Measurements from ENCODE around the gene IP6K2.
A peak's percentile ranks its signal among the peaks of the same experiment; 100 is the strongest.
"Not testable (repeated sequence)": the region's sequence is repeated elsewhere in the genome, so short reads cannot be mapped to it uniquely, and the experiment has no call there.

Gene IP6K2

DNA sequence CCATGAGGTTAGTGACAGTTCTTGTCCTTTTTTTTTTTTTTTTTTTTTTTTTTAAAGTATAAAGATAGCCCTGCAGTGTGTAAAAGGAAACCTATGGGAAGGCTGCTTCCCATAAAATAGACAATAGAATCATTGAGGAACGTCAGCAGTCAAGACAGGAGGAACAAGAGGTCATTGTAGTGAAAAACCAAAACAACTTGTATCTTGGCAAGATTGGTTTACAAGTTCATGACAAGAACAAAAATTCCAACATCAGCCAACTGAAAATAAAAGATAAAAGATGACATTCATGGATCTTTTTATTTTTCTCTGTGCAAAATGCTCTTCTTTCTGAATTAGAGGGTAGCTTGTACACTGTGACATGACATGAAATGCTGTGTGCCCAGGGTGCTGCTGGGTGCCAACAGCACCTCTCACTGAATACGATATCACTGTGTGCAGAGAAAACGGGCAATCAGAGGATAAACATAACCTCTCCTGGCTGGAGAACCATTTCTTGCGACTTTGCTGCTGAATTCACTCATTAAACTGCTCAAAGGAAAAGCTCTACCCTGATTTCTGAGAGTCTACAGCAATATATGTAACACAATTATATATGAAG lies 30.1 kb upstream of the IP6K2 start:
- Histone ChIP-seq H2AFZ (no peak overlapping the region), H3K4me2 (ENCODE audit: low read length) (no peak overlapping the region), H3K27ac (peak overlapping the region; percentile 62), H3K27me3 (ENCODE audit: control insufficient read depth, insufficient read depth, low read length) (no peaks in the 10 kb centered on the region), H3K9ac (no peak overlapping the region), H3K4me1 (peaks cover 11% of the 10 kb centered on the region), H3K4me3 (ENCODE audit: low read depth, low read length) (no peak overlapping the region), H3K36me3 (ENCODE audit: control insufficient read depth, insufficient read depth, low read length) (no peaks in the 10 kb centered on the region), H3K9me3 (ENCODE audit: control insufficient read depth, low read length) (no peaks in the 10 kb centered on the region), H3K79me2 (no peaks in the 10 kb centered on the region)
- no peak for TF ChIP-seq CTCF (IDR thresholded peaks at IDR 0.05)

DNA sequence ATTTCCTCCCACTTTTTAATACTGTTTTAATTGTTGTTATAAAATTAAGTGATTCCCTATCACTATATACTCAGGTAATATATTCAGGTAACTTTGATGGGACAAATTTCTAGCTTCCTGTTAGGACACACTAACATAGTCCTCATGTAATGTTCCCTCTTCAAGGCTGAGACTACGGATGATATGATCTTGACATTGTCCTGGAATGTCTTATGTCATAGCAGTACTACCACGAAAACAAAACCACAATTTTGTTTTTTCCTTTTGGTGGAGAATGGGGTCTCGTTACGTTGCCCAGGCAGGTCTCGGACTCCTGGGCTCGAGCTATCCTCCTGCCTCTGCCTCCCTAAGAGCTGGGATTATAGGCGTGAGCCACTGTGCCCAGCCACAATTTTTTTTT lies 26.8 kb upstream of the IP6K2 start:
- H3K4me2 ChIP-seq (ENCODE audit: low read length), result no peak overlapping the region
- peaks cover 21% of the 10 kb centered on the region for H3K4me1 ChIP-seq
- H3K36me3 ChIP-seq (ENCODE audit: control insufficient read depth, insufficient read depth, low read length), result no peaks in the 10 kb centered on the region
- TF ChIP-seq CTCF (IDR thresholded peaks at IDR 0.05), result no peak
- no peak overlapping the region for H3K9ac ChIP-seq
- no peak overlapping the region for H3K4me3 ChIP-seq (ENCODE audit: low read depth, low read length)
- H3K9me3 ChIP-seq (ENCODE audit: control insufficient read depth, low read length), result no peaks in the 10 kb centered on the region
- H3K27me3 ChIP-seq (ENCODE audit: control insufficient read depth, insufficient read depth, low read length), result no peaks in the 10 kb centered on the region
- no peaks in the 10 kb centered on the region for H3K79me2 ChIP-seq
- H2AFZ ChIP-seq, result no peak overlapping the region
- H3K27ac ChIP-seq, result no peak overlapping the region

GRCh38 chr3:48741226-48741625 lies 24.2 kb upstream of the IP6K2 start:
- H3K27me3 ChIP-seq (ENCODE audit: control insufficient read depth, insufficient read depth, low read length); H3K27ac ChIP-seq; H2AFZ ChIP-seq; H3K9ac ChIP-seq; H3K9me3 ChIP-seq (ENCODE audit: control insufficient read depth, low read length); H3K4me3 ChIP-seq (ENCODE audit: low read depth, low read length); H3K4me2 ChIP-seq (ENCODE audit: low read length); H3K79me2 ChIP-seq; H3K36me3 ChIP-seq (ENCODE audit: control insufficient read depth, insufficient read depth, low read length): not testable (repeated sequence)
- peaks cover 10% of the 10 kb centered on the region for H3K4me1 ChIP-seq

DNA sequence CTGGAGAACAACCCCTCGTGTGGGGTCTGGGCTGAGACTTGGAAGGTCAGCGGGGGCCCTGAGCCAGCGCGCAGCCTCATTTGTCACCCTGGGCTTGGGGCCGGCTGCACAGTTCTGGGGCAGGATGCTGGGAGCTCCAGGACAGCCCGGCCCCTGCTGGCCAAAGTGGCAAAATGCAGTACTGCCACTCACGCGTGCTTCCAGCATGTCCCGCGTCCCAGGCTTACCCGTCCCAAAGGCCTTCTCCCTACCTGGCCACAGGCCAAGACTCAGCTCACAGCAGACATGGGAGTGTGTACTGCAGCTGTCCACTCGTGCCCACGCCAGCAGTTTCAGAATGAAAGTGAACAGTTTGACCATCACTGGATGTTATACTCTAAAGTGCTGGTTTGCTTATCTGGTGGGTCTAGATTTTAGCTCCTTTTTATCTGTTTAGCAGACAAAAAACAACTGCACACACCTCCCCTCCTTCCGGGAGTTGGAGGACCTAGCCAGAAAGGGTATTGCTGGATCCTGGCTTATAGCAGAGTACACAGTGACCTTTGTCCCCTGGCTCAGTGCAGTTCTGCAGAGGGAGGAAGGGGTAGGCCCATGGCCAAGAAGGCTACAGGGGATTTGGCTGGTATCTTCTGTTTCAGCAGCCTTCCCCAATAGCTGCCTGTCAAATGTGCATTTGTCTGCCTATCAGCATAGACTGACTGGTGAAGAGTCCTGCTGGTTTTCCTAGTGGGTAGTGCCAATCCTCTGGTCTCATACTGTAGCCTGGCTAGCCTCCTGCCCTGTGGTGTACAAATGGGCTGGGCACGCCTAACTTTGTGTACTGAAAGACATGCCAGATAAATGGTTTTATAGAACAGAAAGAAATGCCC lies 23.2 kb upstream of the IP6K2 start:
- peak; percentile 92 for TF ChIP-seq CTCF (IDR thresholded peaks at IDR 0.05)
- H3K4me2 ChIP-seq (ENCODE audit: low read length), result peak overlapping the region; percentile 4
- no peaks in the 10 kb centered on the region for H3K36me3 ChIP-seq (ENCODE audit: control insufficient read depth, insufficient read depth, low read length)
- peaks cover 10% of the 10 kb centered on the region for H3K4me1 ChIP-seq
- no peak overlapping the region for H3K9ac ChIP-seq
- H3K4me3 ChIP-seq (ENCODE audit: low read depth, low read length), result peak overlapping the region; percentile 13
- H3K79me2 ChIP-seq, result peaks cover 2% of the 10 kb centered on the region
- peak overlapping the region; percentile 70 for H3K27ac ChIP-seq
- peak overlapping the region; percentile 74 for H2AFZ ChIP-seq
- no peaks in the 10 kb centered on the region for H3K27me3 ChIP-seq (ENCODE audit: control insufficient read depth, insufficient read depth, low read length)
- no peaks in the 10 kb centered on the region for H3K9me3 ChIP-seq (ENCODE audit: control insufficient read depth, low read length)

GRCh38 chr3:48739617-48739954 lies 22.6 kb upstream of the IP6K2 start:
- Histone ChIP-seq H3K4me2 (ENCODE audit: low read length) (no peak overlapping the region), H3K4me1 (peaks cover 10% of the 10 kb centered on the region), H2AFZ (peak overlapping the region; percentile 74), H3K79me2 (peaks cover 2% of the 10 kb centered on the region), H3K27me3 (ENCODE audit: control insufficient read depth, insufficient read depth, low read length) (no peaks in the 10 kb centered on the region), H3K9ac (no peak overlapping the region), H3K4me3 (ENCODE audit: low read depth, low read length) (no peak overlapping the region), H3K9me3 (ENCODE audit: control insufficient read depth, low read length) (no peaks in the 10 kb centered on the region), H3K36me3 (ENCODE audit: control insufficient read depth, insufficient read depth, low read length) (no peaks in the 10 kb centered on the region), H3K27ac (peak overlapping the region; percentile 70)
- TF ChIP-seq CTCF (IDR thresholded peaks at IDR 0.05), result no peak

Measured in parathyroid adenoma (tissue), 2 donors.